ENCODE results near the gene NPAS1.

NPAS1 gene

GRCh38 chr19:47020992-47021496, 1.4 kb downstream of the NPAS1 start:
- DNase-seq: no peak

- no peak for DNase-seq
Measured at GRCh38 chr19:47021536-47022139, 2.0 kb downstream of the NPAS1 start.

- no peak for DNase-seq
Measured at GRCh38 chr19:47022140-47022536, 2.5 kb downstream of the NPAS1 start.

- DNase-seq: no peak
Measured at GRCh38 chr19:47022541-47023447, 3.2 kb downstream of the NPAS1 start.

GRCh38 chr19:47023448-47023794, 3.8 kb downstream of the NPAS1 start:
- DNase-seq: no peak

DNA sequence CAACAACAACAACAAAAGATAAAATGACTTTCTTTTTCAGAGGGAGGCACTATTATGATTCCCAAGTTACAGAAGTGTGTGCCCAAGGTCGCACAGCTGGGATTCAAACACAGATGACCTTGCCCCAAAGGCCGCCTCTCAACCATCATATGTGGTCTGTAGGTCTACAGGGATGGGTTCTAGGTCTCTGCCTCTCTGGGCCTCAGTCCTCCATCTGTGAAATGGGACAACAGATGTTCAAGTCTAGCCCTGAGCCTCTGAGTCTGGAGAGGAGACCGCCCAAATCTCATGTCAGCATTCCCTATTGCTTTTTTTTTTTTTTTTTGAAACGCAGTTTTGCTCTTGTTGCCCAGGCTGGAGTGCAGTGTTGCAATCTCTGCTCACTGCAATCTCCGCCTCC, 4.9 kb downstream of the NPAS1 start:
- no peak for DNase-seq

GRCh38 chr19:47026156-47026555, 6.5 kb downstream of the NPAS1 start:
- no peak for DNase-seq

GRCh38 chr19:47026889-47027288, 7.3 kb downstream of the NPAS1 start:
- no peak for DNase-seq

- no peak for DNase-seq
Measured at GRCh38 chr19:47027586-47028088, 8.0 kb downstream of the NPAS1 start.

- DNase-seq: no peak
Measured at GRCh38 chr19:47028195-47028601, 8.6 kb downstream of the NPAS1 start.

GRCh38 chr19:47032171-47032811, 12.7 kb downstream of the NPAS1 start:
- peak in 1 of 2 donors; percentile 63 for DNase-seq

DNA sequence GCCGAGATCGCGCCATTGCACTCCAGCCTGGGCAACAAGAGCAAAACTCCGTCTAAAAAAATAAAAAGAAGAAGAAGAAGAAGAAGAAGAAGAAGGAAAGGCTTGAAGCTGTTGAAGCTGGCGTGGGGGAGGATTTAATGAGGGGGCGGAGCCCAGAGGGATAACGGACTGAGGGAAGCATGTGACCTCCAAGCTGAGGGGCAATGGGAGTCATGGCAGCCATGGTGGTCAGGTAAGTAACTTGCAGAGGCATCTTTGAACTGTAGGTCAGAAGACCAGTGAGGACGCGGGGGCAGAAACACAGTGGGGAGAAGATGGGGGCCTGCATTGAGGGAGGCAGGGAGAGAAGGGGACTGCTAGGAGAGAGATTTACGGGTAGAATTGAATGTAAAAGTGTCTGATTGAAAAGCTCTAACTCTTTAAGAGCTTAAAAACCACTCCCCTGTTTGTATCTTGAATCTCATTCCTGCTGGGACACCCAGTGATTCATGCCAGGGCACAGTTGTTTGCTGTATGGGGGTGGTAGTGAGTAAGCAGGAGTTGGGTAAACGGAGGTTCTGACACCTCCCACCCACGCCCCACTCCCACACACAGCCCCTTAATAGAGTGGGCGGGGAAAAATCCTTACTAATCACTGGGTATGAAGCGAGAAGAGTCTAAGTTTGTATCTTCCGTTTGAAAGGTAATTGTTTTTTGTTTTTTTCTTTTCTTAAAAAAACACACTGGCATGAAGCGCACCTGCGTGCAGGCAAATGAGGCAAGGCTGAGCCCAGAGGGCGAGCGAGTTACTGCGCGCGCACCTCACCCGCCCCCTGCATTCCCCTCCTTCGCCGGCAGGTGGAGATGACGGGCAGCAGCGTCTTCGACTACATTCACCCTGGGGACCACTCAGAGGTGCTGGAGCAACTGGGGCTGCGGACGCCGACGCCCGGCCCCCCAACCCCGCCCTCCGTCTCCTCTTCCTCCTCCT, 15.8 kb downstream of the NPAS1 start:
- DNase-seq: peak; percentile 99

- no peak for DNase-seq
Measured at GRCh38 chr19:47036097-47036651, 16.5 kb downstream of the NPAS1 start.

DNA sequence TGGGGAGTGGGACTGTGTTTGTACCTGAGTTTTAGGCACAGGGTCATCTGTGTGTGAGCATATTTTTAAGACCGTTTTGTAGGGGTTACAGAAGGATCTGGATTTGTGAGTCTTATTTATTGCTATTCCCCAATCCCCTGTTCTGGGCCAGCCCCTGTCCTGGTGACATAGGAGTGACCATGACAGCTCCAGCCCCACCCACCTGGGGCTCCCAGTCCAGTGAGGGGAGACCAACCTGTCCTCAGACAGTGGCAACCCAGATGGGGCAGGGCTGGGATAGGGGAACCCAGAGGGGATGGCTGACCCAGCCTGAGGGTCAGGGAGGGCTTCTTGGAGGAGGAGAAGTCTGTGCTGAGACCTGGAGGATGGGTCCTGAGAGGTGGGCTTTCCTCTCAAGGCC, 18.1 kb downstream of the NPAS1 start:
- no peak for DNase-seq

DNA sequence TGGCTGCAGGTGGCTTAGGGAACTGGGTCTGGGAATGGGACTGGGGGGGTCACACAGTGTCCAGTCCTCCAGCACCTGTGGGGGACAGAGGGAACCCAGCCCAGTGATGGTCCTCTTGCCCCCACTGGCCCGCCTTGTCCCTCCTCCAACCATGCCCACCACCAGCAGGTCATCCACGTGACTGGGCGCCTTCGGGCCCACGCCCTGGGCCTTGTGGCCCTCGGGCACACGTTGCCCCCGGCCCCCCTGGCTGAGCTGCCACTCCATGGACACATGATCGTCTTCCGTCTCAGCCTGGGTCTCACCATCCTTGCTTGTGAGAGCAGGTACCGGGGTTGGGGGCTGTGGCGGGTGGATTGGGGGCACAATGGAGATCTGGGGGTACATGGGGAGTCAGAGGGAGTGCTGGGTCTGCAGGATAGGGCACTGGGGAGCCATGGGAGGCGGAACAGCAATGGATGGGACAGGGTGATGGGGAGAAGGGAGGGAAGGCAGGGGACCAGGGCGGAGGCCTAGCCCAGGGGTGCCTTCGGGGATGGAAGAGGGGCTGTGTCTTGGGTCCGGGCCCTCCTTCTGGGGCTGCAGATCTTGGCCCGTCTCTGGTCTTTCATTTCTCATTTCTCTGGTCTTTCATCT, 19.7 kb downstream of the NPAS1 start:
- DNase-seq: no peak

DNA sequence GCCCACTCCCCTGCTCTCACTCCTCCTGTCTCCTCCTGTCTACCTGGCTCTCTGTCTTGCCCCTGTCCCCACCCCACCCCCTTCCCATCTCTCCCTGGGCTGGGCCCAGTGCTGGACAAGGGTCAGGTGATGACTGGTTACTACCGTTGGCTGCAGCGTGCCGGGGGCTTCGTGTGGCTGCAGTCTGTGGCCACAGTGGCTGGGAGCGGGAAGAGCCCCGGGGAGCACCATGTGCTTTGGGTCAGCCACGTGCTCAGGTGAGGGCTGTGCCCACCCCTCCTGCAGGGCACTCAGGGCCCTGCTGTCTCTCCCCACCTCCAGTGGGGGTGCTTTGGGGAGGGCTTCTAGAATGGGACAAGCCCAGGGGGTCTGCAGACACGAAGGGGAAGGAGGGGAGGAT, 21.2 kb downstream of the NPAS1 start:
- no peak for DNase-seq

GRCh38 chr19:47044946-47045866, 25.6 kb downstream of the NPAS1 start:
- DNase-seq: no peak

DNA sequence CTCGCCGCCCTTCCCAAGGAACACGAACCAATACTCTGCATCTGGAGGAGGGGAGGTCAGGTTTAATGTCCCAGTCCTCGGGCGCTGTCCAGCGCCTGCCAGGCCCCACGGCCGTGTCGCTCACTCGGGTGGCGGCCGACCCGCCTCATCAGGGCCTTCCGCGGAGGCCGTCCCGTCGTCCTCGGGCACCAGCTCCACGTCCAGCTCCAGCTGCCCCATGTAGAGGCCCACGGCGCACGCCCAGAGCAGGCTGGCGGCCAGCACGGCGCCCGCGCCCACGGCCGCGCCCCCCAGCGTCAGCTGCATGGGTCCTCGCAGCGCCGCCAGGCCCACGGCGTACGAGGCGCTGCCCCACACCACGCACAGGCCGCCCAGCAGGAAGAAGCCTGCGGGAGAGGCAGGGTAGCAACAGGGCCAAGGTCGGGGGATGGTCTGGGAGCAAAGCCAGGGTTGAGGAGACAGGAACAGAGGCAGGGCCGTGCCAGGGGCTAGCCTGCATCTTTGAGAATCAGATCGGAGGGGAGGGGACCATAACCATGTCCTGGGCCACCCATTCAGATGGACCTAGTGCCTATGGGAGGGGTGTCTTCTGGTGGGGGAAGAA, 26.3 kb downstream of the NPAS1 start:
- no peak for DNase-seq

DNA sequence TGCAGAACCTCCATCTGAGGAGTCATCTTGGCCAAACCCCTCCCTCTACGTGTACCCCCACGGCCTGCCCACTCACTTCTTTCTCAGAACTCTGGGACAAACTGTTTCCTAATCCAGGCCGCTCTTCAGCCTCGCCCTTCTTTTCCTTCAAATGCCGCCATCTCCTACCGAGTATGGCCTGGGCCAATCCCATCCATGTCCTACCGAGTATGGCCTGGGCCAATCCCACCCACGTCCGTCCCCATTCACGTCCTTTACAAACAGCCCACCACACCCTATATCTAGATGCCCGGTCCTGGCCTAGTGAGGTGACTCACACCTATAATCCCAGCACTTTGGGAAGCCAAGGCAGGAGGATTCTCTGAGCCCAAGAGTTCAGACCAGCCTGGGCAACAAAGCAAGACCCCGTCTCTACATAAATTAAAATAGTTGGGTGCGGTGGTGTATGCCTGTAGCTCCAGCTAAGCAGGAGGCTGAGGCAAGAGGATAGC, 27.7 kb downstream of the NPAS1 start:
- no peak for DNase-seq
